Osteocyte (in vitro differentiated cells): Measurements from ENCODE around the gene ACKR3. TPM values are rescaled to one million over a fixed set of nuclear protein-coding genes. Genes with fewer than 3 reads are reported as not detected.

Source experiments
- DNase-seq: peaks from one replicate; pipeline ENCODE4 v3.0.0; 2021; ENCODE audit warnings: mixed read lengths; ENCODE audit not compliant: unreplicated experiment; ENCODE audit errors: extremely low spot score
- H3K27ac Mint-ChIP-seq: one replicate; pipeline ENCODE4 v1.8.0; 2021; ENCODE audit warnings: mild to moderate bottlenecking, mixed read lengths; ENCODE audit not compliant: unreplicated experiment
- H3K27me3 Mint-ChIP-seq: one replicate; pipeline ENCODE4 v1.8.0; 2021; ENCODE audit warnings: mixed read lengths; ENCODE audit not compliant: unreplicated experiment
- H3K36me3 Mint-ChIP-seq: one replicate; pipeline ENCODE4 v1.8.0; 2021; ENCODE audit warnings: mixed read lengths; ENCODE audit not compliant: unreplicated experiment
- H3K4me1 Mint-ChIP-seq: one replicate; pipeline ENCODE4 v1.8.0; 2021; ENCODE audit warnings: mixed read lengths; ENCODE audit not compliant: unreplicated experiment
- H3K4me3 Mint-ChIP-seq: one replicate; pipeline ENCODE4 v1.8.0; 2021; ENCODE audit warnings: mild to moderate bottlenecking, moderate library complexity, mixed read lengths; ENCODE audit not compliant: unreplicated experiment
- H3K9me3 Mint-ChIP-seq: one replicate; pipeline ENCODE4 v1.8.0; 2021; ENCODE audit warnings: mixed read lengths; ENCODE audit not compliant: unreplicated experiment
- total RNA-seq: library from RNA; stranded (reverse); gene quantifications from 2 replicates; pipeline ENCODE4 v1.2.1, GENCODE V29; 2021
- TF ChIP-seq, protein P1 (sequence below): fragments of 200-600 bp; sonication (generic); IDR thresholded peaks from 2 replicates; pipeline ENCODE4 v1.5.0; 2021; ENCODE audit warnings: antibody characterized with exemption, mild to moderate bottlenecking, moderate library complexity

The ACKR3 gene
- total RNA-seq, 1 donor from 2014 or later: 36.9 TPM

DNA sequence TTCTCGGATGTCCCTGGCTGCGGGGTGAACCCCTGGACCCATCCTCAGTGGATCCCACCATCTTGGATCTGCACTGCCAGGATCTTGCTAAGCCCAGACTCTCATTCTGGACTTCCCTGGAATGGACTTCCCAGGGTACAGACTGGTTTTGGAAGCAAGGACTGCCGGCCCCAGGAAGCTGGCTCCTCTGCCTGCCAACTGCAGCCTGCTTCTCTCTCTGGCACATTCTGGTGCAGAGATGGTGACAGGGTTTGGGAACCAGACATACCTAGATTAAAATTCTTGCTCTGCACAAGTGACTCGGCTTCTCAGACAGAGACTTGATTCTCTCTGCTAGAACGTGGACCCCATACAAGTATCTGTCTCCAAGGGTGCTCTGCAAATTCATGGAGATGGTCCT, 29.4 kb downstream of the ACKR3 start:
- Mint-ChIP-seq H3K4me3 (no peak overlapping the region), H3K27me3 (peaks cover 30% of the 10 kb centered on the region), H3K36me3 (no peaks in the 10 kb centered on the region), H3K4me1 (peaks cover 2% of the 10 kb centered on the region), H3K9me3 (no peaks in the 10 kb centered on the region), H3K27ac (no peak overlapping the region)
- no peak for DNase-seq
- TF ChIP-seq, protein P1, sequence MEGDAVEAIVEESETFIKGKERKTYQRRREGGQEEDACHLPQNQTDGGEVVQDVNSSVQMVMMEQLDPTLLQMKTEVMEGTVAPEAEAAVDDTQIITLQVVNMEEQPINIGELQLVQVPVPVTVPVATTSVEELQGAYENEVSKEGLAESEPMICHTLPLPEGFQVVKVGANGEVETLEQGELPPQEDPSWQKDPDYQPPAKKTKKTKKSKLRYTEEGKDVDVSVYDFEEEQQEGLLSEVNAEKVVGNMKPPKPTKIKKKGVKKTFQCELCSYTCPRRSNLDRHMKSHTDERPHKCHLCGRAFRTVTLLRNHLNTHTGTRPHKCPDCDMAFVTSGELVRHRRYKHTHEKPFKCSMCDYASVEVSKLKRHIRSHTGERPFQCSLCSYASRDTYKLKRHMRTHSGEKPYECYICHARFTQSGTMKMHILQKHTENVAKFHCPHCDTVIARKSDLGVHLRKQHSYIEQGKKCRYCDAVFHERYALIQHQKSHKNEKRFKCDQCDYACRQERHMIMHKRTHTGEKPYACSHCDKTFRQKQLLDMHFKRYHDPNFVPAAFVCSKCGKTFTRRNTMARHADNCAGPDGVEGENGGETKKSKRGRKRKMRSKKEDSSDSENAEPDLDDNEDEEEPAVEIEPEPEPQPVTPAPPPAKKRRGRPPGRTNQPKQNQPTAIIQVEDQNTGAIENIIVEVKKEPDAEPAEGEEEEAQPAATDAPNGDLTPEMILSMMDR: no peak

DNA sequence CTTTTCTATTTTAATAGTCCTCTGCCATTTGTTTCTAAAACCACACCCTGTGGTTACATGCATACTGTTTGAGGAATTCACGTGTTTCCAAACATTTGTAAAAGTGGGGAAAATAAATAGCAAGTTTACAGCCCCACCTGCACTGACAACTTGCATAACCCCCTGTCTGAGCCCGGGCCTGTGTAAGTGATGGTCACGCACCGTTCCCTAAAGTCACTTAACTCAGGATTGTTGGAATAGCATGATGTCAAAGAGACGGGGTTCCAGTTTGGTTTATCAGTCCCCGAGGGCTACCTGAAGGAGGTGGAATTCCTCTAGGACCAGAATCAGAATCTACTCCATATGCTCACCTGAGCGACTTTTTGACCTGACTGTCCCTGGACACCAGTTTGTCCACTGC, 30.5 kb downstream of the ACKR3 start:
- TF ChIP-seq, protein P1: no peak
- Mint-ChIP-seq H3K36me3 (no peaks in the 10 kb centered on the region), H3K27me3 (peaks cover 34% of the 10 kb centered on the region), H3K9me3 (no peaks in the 10 kb centered on the region), H3K27ac (no peak overlapping the region), H3K4me1 (peaks cover 4% of the 10 kb centered on the region), H3K4me3 (no peak overlapping the region)
- no peak for DNase-seq

DNA sequence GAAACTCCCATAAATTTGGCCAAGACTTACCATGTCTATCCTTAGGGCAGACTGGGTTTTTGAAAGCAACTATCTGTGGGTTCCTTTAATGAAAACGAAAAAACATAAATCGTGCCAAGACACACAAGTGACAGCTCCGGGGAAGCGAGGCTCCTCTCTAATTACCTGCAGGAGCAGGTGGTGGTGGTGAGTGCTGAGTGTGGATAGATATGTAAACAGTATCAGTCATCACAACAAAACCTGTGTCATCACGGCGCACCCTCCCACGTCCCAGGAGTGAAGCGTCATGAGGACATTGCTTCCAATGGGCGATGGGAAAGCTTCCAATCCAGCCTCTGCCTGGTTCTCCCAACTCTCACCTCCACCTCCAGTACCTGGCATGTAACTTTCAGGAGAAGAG, 31.3 kb downstream of the ACKR3 start:
- Mint-ChIP-seq H3K9me3 (no peaks in the 10 kb centered on the region), H3K27ac (no peak overlapping the region), H3K4me1 (peaks cover 7% of the 10 kb centered on the region), H3K4me3 (no peak overlapping the region), H3K27me3 (peaks cover 34% of the 10 kb centered on the region), H3K36me3 (no peaks in the 10 kb centered on the region)
- DNase-seq: no peak
- TF ChIP-seq, protein P1: no peak

DNA sequence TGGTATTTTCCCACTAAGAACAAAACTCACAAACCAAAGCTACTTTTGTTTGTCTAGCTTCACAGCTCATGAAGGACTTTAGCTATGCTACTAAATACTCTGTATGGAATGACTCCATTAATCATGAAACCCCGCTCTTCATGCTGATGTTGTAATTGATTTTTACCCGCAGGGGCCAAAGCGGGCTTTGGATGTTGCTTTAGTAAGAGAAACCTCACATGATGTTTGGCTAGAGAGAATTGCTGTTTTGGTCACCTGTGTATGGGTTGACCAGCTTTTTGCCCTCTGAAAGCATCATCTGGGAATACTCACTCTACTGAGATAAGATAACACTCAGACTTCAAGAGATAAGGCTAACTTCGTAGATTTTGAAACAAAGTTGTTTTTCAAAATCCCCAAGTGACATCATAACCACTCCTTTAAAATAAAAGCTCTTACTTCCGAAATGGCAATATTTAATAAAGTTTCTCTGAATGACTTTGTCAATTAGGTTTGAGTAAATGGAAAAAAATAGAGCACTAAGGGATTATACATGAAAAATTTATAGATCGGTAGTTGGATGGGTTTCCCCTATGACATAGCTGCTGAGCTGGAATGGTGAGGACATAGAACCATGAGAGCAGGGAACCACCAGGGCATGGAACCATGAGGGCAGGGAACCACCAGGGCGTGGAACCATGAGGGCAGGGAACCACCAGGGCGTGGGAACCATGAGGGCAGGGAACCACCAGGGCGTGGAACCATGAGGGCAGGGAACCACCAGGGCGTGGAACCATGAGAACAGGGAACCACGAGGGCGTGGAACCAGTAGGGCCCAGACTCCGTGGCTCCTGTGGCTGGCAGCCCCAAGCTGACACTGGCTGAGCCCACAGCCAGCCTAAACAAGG, 31.9 kb downstream of the ACKR3 start:
- Mint-ChIP-seq H3K4me1 (peaks cover 10% of the 10 kb centered on the region), H3K27me3 (peaks cover 32% of the 10 kb centered on the region), H3K27ac (no peak overlapping the region), H3K4me3 (no peak overlapping the region), H3K9me3 (no peaks in the 10 kb centered on the region), H3K36me3 (no peaks in the 10 kb centered on the region)
- TF ChIP-seq, protein P1: no peak
- DNase-seq: no peak

DNA sequence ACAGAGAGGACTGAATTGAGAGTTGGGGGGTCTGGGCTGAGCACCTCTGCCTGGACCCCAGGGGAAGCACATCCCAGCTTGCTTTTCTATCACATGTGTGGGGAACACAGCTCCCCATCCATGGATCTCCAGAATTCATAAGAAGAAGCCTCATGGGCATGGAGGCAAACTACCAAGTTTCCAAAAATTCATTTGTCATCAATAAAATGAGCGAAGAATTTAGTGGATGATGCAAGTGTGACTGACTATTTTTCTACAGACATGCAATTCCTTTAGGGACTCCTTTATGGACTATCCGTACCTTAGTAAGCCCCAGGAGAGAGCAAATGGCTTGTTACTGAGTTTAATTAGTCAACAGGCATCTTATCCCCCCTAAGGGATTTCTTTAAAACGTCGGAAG, 33.1 kb downstream of the ACKR3 start:
- H3K4me3 Mint-ChIP-seq: no peak overlapping the region
- TF ChIP-seq, protein P1: no peak
- peaks cover 21% of the 10 kb centered on the region for H3K4me1 Mint-ChIP-seq
- H3K27ac Mint-ChIP-seq: no peak overlapping the region
- H3K36me3 Mint-ChIP-seq: no peaks in the 10 kb centered on the region
- no peaks in the 10 kb centered on the region for H3K9me3 Mint-ChIP-seq
- H3K27me3 Mint-ChIP-seq: peaks cover 34% of the 10 kb centered on the region
- DNase-seq: no peak
